Measurements from ENCODE around the gene SBNO2.

SBNO2 gene

GRCh38 chr19:1087813-1088415 lies 86.2 kb downstream of the SBNO2 start:
- peak; percentile 78 for DNase-seq

- DNase-seq = no peak
Observed at GRCh38 chr19:1086613-1087012, 87.5 kb downstream of the SBNO2 start.

- no peak for DNase-seq
Observed at GRCh38 chr19:1085676-1086442, 88.2 kb downstream of the SBNO2 start.

GRCh38 chr19:1085053-1085658 lies 88.9 kb downstream of the SBNO2 start:
- DNase-seq = peak; percentile 4

- no peak for DNase-seq
Observed at GRCh38 chr19:1084024-1084868, 89.8 kb downstream of the SBNO2 start.

- DNase-seq = no peak
Observed at GRCh38 chr19:1082928-1083816, 90.9 kb downstream of the SBNO2 start.

GRCh38 chr19:1082165-1082927 lies 91.7 kb downstream of the SBNO2 start:
- DNase-seq = peak; percentile 74

GRCh38 chr19:1081301-1082164 lies 92.5 kb downstream of the SBNO2 start:
- no peak for DNase-seq

GRCh38 chr19:1080360-1081161 lies 93.5 kb downstream of the SBNO2 start:
- DNase-seq = no peak

- DNase-seq = no peak
Observed at GRCh38 chr19:1079566-1080111, 94.4 kb downstream of the SBNO2 start.

GRCh38 chr19:1076951-1077350 lies 97.1 kb downstream of the SBNO2 start:
- DNase-seq = peak; percentile 32

- no peak for DNase-seq
Observed at GRCh38 chr19:1076046-1076386, 98.1 kb downstream of the SBNO2 start.

- DNase-seq = peak; percentile 91
Observed at GRCh38 chr19:1074544-1075283, 99.4 kb downstream of the SBNO2 start.

- DNase-seq = no peak
Observed at GRCh38 chr19:1073956-1074517, 100.0 kb downstream of the SBNO2 start.

- no peak for DNase-seq
Observed at GRCh38 chr19:1073063-1073955, 100.8 kb downstream of the SBNO2 start.

GRCh38 chr19:1072371-1073015 lies 101.6 kb downstream of the SBNO2 start:
- DNase-seq = no peak

All from hematopoietic multipotent progenitor cell treated with erythropoietin and hydrocortisone succinate and interleukin-3 and kit ligand, for 8 days (in vitro differentiated cells).